ENCODE data around the gene RXFP2.

Gene RXFP2, protein sequence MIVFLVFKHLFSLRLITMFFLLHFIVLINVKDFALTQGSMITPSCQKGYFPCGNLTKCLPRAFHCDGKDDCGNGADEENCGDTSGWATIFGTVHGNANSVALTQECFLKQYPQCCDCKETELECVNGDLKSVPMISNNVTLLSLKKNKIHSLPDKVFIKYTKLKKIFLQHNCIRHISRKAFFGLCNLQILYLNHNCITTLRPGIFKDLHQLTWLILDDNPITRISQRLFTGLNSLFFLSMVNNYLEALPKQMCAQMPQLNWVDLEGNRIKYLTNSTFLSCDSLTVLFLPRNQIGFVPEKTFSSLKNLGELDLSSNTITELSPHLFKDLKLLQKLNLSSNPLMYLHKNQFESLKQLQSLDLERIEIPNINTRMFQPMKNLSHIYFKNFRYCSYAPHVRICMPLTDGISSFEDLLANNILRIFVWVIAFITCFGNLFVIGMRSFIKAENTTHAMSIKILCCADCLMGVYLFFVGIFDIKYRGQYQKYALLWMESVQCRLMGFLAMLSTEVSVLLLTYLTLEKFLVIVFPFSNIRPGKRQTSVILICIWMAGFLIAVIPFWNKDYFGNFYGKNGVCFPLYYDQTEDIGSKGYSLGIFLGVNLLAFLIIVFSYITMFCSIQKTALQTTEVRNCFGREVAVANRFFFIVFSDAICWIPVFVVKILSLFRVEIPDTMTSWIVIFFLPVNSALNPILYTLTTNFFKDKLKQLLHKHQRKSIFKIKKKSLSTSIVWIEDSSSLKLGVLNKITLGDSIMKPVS

DNA sequence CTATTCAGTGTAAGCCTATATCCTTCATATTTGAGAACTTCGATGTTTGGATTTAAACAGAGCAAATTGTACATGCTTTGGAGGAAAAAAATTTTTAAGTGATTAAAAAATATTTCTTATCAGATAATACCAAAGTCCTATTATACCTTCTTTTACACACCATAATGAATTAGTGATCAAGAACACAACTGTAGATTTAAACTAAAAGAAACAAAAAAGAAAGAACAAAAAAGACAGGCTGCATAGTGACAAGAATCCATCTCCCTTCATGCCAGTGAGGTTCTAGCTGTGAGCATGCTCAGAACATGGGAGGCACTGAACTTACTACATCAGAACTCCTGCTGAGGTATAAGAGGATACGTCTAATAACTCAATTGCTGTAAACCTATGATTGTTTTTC is at the start of gene RXFP2:
Gene RXFP2 (plus strand): TSS at position 301 of the 400 bp plus-strand sequence. CDS start 87 bp downstream, at position 388.
- Mint-ChIP-seq H3K27me3 (peaks cover 7% of the 10 kb centered on the region), H3K36me3 (no peaks in the 10 kb centered on the region), H3K4me3 (no peak within 1 kb of the TSS), H3K27ac (no peak within 1 kb of the TSS), H3K4me1 (ENCODE audit: low read depth) (no peaks in the 10 kb centered on the region), H3K9me3 (ENCODE audit: low read depth) (no peaks in the 10 kb centered on the region)

DNA sequence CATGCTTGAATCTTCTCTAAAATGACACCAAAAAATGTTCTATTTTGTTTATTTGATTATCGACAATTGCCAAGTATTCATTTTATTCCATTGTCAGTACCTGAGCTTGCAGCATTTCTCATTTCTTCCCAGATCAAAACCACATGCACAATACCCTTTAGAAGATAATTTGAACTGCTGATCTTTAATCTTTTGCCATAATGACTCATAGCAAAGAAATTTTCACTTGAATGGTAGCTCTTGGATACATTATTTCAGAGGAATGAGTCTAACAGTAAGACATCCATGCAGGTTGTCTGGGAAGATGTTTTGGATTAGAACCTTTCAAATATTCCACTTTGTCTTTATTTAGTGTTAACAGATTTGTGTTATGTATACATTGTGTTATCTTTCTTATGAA is 42.0 kb upstream of the RXFP2 start:
- Mint-ChIP-seq H3K27ac (no peak overlapping the region), H3K36me3 (no peaks in the 10 kb centered on the region), H3K4me1 (ENCODE audit: low read depth) (no peaks in the 10 kb centered on the region), H3K4me3 (no peak overlapping the region), H3K9me3 (ENCODE audit: low read depth) (peaks cover 8% of the 10 kb centered on the region), H3K27me3 (no peaks in the 10 kb centered on the region)

DNA sequence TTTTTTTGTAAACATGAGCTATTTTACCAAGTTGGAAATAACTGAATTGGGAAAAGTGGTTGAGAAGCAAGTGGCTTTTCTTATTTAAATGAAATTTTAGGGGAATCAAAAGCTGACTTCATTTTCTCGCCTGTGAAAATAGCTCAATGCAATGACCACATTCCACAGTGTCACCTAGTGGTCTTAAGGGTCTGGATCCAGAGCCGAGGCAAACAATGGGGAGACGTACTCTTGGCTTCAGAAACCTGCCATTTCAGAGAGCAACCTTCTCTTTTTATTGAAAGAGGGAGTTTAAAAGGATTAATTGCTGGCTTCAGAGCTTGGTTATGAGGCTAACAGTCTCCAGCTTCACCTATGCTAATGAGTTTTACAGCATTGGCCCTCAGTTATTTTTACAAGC is 39.7 kb upstream of the RXFP2 start:
- H3K27me3 Mint-ChIP-seq = no peaks in the 10 kb centered on the region
- H3K9me3 Mint-ChIP-seq (ENCODE audit: low read depth) = peaks cover 4% of the 10 kb centered on the region
- H3K36me3 Mint-ChIP-seq = no peaks in the 10 kb centered on the region
- no peak overlapping the region for H3K4me3 Mint-ChIP-seq
- H3K27ac Mint-ChIP-seq = no peak overlapping the region
- H3K4me1 Mint-ChIP-seq (ENCODE audit: low read depth) = no peaks in the 10 kb centered on the region

GRCh38 chr13:31703780-31704179 is 35.5 kb upstream of the RXFP2 start:
- H3K36me3 Mint-ChIP-seq = no peaks in the 10 kb centered on the region
- no peaks in the 10 kb centered on the region for H3K9me3 Mint-ChIP-seq (ENCODE audit: low read depth)
- H3K27ac Mint-ChIP-seq = no peak overlapping the region
- H3K4me1 Mint-ChIP-seq (ENCODE audit: low read depth) = no peaks in the 10 kb centered on the region
- H3K27me3 Mint-ChIP-seq = no peaks in the 10 kb centered on the region
- no peak overlapping the region for H3K4me3 Mint-ChIP-seq

DNA sequence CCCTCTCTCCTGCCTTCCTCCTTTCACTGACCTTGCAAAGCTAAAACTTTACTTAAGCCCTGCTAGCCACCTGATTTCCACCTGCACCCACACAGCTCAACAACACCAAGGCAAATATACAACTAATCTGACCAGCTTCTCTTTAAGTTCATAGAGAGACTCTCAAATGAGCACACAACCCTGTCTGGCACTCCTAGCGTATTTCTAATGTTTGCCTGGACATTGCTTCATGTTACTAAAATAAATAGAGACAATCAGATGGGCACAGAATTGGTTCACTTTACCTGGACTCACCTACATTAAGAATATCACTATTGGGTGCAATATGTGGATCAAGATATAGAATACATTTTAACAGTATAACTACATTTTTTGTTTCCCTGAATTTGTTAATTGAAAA is 33.2 kb upstream of the RXFP2 start:
- no peaks in the 10 kb centered on the region for H3K4me1 Mint-ChIP-seq (ENCODE audit: low read depth)
- no peak overlapping the region for H3K27ac Mint-ChIP-seq
- H3K4me3 Mint-ChIP-seq = no peak overlapping the region
- no peaks in the 10 kb centered on the region for H3K27me3 Mint-ChIP-seq
- no peaks in the 10 kb centered on the region for H3K36me3 Mint-ChIP-seq
- H3K9me3 Mint-ChIP-seq (ENCODE audit: low read depth) = no peaks in the 10 kb centered on the region

- peaks cover 7% of the 10 kb centered on the region for H3K27me3 Mint-ChIP-seq
- H3K9me3 Mint-ChIP-seq (ENCODE audit: low read depth) = no peaks in the 10 kb centered on the region
- no peak overlapping the region for H3K27ac Mint-ChIP-seq
- no peaks in the 10 kb centered on the region for H3K36me3 Mint-ChIP-seq
- no peak overlapping the region for H3K4me3 Mint-ChIP-seq
- H3K4me1 Mint-ChIP-seq (ENCODE audit: low read depth) = no peaks in the 10 kb centered on the region
Observed at GRCh38 chr13:31717583-31717982, 21.7 kb upstream of the RXFP2 start.

- Mint-ChIP-seq H3K36me3 (no peaks in the 10 kb centered on the region), H3K9me3 (ENCODE audit: low read depth) (no peaks in the 10 kb centered on the region), H3K27me3 (peaks cover 5% of the 10 kb centered on the region), H3K4me1 (ENCODE audit: low read depth) (no peaks in the 10 kb centered on the region), H3K27ac (no peak overlapping the region), H3K4me3 (no peak overlapping the region)
Observed at GRCh38 chr13:31719214-31719613, 20.1 kb upstream of the RXFP2 start.

- Mint-ChIP-seq H3K9me3 (ENCODE audit: low read depth) (no peaks in the 10 kb centered on the region), H3K4me1 (ENCODE audit: low read depth) (no peaks in the 10 kb centered on the region), H3K4me3 (no peak overlapping the region), H3K27me3 (peaks cover 8% of the 10 kb centered on the region), H3K36me3 (no peaks in the 10 kb centered on the region), H3K27ac (no peak overlapping the region)
Observed at GRCh38 chr13:31722673-31723072, 16.7 kb upstream of the RXFP2 start.

DNA sequence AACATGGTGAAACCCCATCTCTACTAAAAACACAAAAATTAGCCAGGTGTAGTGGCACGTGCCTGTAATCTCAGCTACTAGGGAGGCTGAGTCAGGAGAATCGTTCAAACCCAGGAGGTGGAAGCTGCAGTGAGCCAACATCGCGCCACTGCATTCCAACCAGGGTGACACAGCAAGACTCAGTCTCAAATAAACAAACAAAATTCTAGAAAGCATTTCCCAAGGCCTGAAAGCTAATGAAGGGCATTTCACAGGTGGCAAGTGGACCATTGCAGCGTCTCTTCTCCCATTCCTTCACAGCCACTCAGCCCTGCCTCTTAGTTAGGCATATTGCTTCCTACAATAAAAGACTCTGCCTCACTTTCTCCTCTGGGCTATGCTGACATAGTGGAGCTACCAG is 13.5 kb upstream of the RXFP2 start:
- Mint-ChIP-seq H3K4me3 (no peak overlapping the region), H3K9me3 (ENCODE audit: low read depth) (no peaks in the 10 kb centered on the region), H3K27me3 (peaks cover 8% of the 10 kb centered on the region), H3K36me3 (no peaks in the 10 kb centered on the region), H3K4me1 (ENCODE audit: low read depth) (no peaks in the 10 kb centered on the region), H3K27ac (no peak overlapping the region)

DNA sequence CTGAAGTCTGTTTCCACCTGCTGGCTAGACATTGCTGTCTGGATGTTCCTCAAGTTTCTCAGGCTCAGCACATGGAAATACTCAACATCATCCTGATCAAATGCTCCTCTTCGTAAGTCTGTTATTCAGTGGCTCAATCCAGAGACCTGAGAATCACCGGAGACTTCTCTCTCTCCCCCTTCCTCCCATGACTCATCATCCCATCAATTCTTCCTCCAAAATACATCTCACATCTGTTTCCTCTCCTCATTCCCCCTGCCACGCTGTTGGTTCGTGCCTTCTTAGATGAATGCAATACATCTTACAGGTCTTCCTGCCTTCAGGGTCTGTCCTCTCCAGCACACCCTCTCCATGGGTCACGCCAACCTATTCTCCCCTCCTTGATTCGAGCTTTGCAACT is 7.4 kb upstream of the RXFP2 start:
- peaks cover 7% of the 10 kb centered on the region for H3K27me3 Mint-ChIP-seq
- H3K4me1 Mint-ChIP-seq (ENCODE audit: low read depth) = no peaks in the 10 kb centered on the region
- H3K36me3 Mint-ChIP-seq = no peaks in the 10 kb centered on the region
- no peak overlapping the region for H3K27ac Mint-ChIP-seq
- no peaks in the 10 kb centered on the region for H3K9me3 Mint-ChIP-seq (ENCODE audit: low read depth)
- no peak overlapping the region for H3K4me3 Mint-ChIP-seq

- no peaks in the 10 kb centered on the region for H3K36me3 Mint-ChIP-seq
- H3K4me1 Mint-ChIP-seq (ENCODE audit: low read depth) = no peaks in the 10 kb centered on the region
- H3K27me3 Mint-ChIP-seq = peaks cover 7% of the 10 kb centered on the region
- no peaks in the 10 kb centered on the region for H3K9me3 Mint-ChIP-seq (ENCODE audit: low read depth)
- H3K27ac Mint-ChIP-seq = no peak overlapping the region
- H3K4me3 Mint-ChIP-seq = no peak overlapping the region
Observed at GRCh38 chr13:31733066-31733465, 6.3 kb upstream of the RXFP2 start.

GRCh38 chr13:31733647-31734046 is 5.7 kb upstream of the RXFP2 start:
- no peaks in the 10 kb centered on the region for H3K36me3 Mint-ChIP-seq
- peaks cover 7% of the 10 kb centered on the region for H3K27me3 Mint-ChIP-seq
- H3K4me3 Mint-ChIP-seq = no peak overlapping the region
- no peaks in the 10 kb centered on the region for H3K9me3 Mint-ChIP-seq (ENCODE audit: low read depth)
- H3K4me1 Mint-ChIP-seq (ENCODE audit: low read depth) = no peaks in the 10 kb centered on the region
- no peak overlapping the region for H3K27ac Mint-ChIP-seq

GRCh38 chr13:31742097-31742734 is 2.9 kb downstream of the RXFP2 start:
- Mint-ChIP-seq H3K27me3 (peaks cover 5% of the 10 kb centered on the region), H3K4me3 (no peak overlapping the region), H3K9me3 (ENCODE audit: low read depth) (no peaks in the 10 kb centered on the region), H3K27ac (no peak overlapping the region), H3K36me3 (no peaks in the 10 kb centered on the region), H3K4me1 (ENCODE audit: low read depth) (no peaks in the 10 kb centered on the region)

DNA sequence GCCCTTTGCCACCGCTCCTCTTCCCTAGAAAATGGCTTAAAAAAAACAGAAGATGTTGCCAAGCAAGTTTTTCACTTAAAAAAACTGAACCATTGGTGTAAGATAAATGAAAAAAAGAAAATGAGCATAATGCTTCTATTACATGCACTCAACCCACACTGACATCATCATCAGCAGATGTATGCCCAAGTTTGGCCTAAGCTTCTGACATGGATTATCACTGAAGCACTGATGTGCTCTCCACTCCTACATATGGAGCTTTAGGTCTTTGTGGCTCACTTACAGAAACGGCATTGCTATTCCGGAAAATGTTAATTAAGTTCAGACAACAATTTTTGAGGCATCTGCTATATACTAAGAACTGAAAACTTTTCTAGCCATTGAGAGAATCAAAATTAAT is 8.0 kb downstream of the RXFP2 start:
- H3K36me3 Mint-ChIP-seq = no peaks in the 10 kb centered on the region
- no peak overlapping the region for H3K27ac Mint-ChIP-seq
- no peaks in the 10 kb centered on the region for H3K9me3 Mint-ChIP-seq (ENCODE audit: low read depth)
- H3K4me1 Mint-ChIP-seq (ENCODE audit: low read depth) = no peaks in the 10 kb centered on the region
- H3K4me3 Mint-ChIP-seq = no peak overlapping the region
- H3K27me3 Mint-ChIP-seq = peaks cover 11% of the 10 kb centered on the region

DNA sequence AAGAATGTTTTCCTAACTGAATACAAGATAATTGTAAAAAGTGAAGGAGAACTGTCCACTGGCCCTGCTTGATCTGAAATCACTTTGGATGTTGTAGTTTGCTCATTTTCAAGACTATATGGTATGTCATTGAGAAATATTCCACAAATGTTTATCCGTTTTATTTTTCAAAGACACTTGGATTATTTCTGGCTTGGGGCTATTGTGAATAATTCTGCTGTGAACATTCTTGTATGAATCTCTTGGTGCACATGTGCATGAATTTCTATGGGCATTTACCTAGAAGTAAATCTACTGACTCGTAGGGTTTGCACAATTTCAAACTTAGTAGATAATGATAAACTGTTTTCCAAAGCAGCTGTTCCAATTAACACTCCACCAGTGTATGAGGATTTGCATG is 8.6 kb downstream of the RXFP2 start:
- Mint-ChIP-seq H3K4me3 (no peak overlapping the region), H3K4me1 (ENCODE audit: low read depth) (no peaks in the 10 kb centered on the region), H3K36me3 (no peaks in the 10 kb centered on the region), H3K27me3 (peaks cover 11% of the 10 kb centered on the region), H3K27ac (no peak overlapping the region), H3K9me3 (ENCODE audit: low read depth) (no peaks in the 10 kb centered on the region)
